Femur (tissue), 1 donor: ENCODE measurements around the gene HOXA3.

ENCODE experiments used
- DNase-seq: peaks from one replicate; pipeline ENCODE4 v3.0.0-alpha.2; 2017

HOXA3 gene

GRCh38 chr7:27151931-27152815 is at the start of gene HOXA3:
TSS of gene HOXA3 (minus strand) at chr7:27152583. CDS start at chr7:27110640, 41,943 bp downstream.
- peak; percentile 86 for DNase-seq

GRCh38 chr7:27201580-27202017 is 49.2 kb upstream of the HOXA3 start:
- DNase-seq: no peak

- DNase-seq: peak; percentile 26
Measured at GRCh38 chr7:27200761-27201579, 48.6 kb upstream of the HOXA3 start.

- peak; percentile 71 for DNase-seq
Measured at GRCh38 chr7:27199849-27200760, 47.7 kb upstream of the HOXA3 start, which contains the start of gene HOXA13. TSS of gene HOXA13 (minus strand) at chr7:27200091. CDS start at chr7:27200077, 14 bp downstream.

GRCh38 chr7:27198871-27199801 is 46.8 kb upstream of the HOXA3 start:
- DNase-seq: peak; percentile 39

GRCh38 chr7:27198138-27198841 is 45.9 kb upstream of the HOXA3 start:
- DNase-seq: peak; percentile 26

GRCh38 chr7:27197137-27198042 is 45.0 kb upstream of the HOXA3 start:
- DNase-seq: peak; percentile 15

- peak; percentile 90 for DNase-seq
Measured at GRCh38 chr7:27196287-27196767, 43.9 kb upstream of the HOXA3 start.

- peak; percentile 18 for DNase-seq
Measured at GRCh38 chr7:27194686-27195379, 42.5 kb upstream of the HOXA3 start.

GRCh38 chr7:27194002-27194352 is 41.6 kb upstream of the HOXA3 start:
- DNase-seq: no peak

GRCh38 chr7:27193335-27194001 is 41.1 kb upstream of the HOXA3 start:
- peak; percentile 17 for DNase-seq

- DNase-seq: peak; percentile 60
Measured at GRCh38 chr7:27192546-27193334, 40.4 kb upstream of the HOXA3 start.

GRCh38 chr7:27191833-27192545 is 39.6 kb upstream of the HOXA3 start:
- peak; percentile 68 for DNase-seq

- DNase-seq: peak; percentile 20
Measured at GRCh38 chr7:27191161-27191731, 38.9 kb upstream of the HOXA3 start.

- peak; percentile 12 for DNase-seq
Measured at GRCh38 chr7:27189997-27190748, 37.8 kb upstream of the HOXA3 start.
